H1 (cell line): Measurements from ENCODE around the gene CDH2. TPM values are rescaled to one million over a fixed set of nuclear protein-coding genes. Genes with fewer than 3 reads are reported as not detected.

Source experiments
- CTCF ChIA-PET: fragments of 300-600 bp; sonication (Branson Sonifier 250); formaldehyde crosslinking; loops from one replicate; lab custom pipeline; 2021; ENCODE audit not compliant: partially characterized antibody; lab: Charles Lee
- POLR2A ChIA-PET: fragments of 300-600 bp; sonication (Branson Sonifier 250); formaldehyde crosslinking; loops from one replicate; lab custom pipeline; 2021; ENCODE audit warnings: inconsistent platforms; ENCODE audit not compliant: partially characterized antibody; lab: Charles Lee
- DNase-seq, 2 experiments: peaks; one replicate each; pipeline versions ENCODE4 v3.0.0 to v3.0.0-alpha.2; 2010 to 2022; ENCODE audit warnings: low spot score in 2 of 2, low read depth in 1 of 2, mixed read lengths in 1 of 2
- FAIRE-seq: peaks from 2 replicates; lab custom pipeline; 2011; peaks lifted over from hg19 to GRCh38; lab: Jason Lieb, UNC
- H2AFZ ChIP-seq: 2 replicates; pipeline ENCODE4 v1.8.1; 2012; ENCODE audit warnings: low read length, inconsistent platforms
- H2AK5ac ChIP-seq: 2 replicates; pipeline ENCODE4 v1.6.1; 2013; ENCODE audit warnings: low read depth, low read length
- H2BK120ac ChIP-seq: replicated peaks from 2 replicates; pipeline ENCODE3; 2013; ENCODE audit warnings: low read depth, low read length, inconsistent platforms
- H2BK12ac ChIP-seq: 2 replicates; pipeline ENCODE4 v1.6.1; 2013; ENCODE audit warnings: low read depth, low read length
- H2BK15ac ChIP-seq: 2 replicates; pipeline ENCODE4 v1.6.1; 2013; ENCODE audit warnings: low read length
- H2BK20ac ChIP-seq: 2 replicates; pipeline ENCODE4 v1.6.1; 2013; ENCODE audit warnings: low read length
- H2BK5ac ChIP-seq: 2 replicates; pipeline ENCODE4 v1.6.1; 2013; ENCODE audit warnings: low read depth, low read length
- H3K14ac ChIP-seq: 2 replicates; pipeline ENCODE4 v1.6.1; 2013; ENCODE audit warnings: inconsistent platforms; ENCODE audit not compliant: insufficient read length
- H3K18ac ChIP-seq: 2 replicates; pipeline ENCODE4 v1.6.1; 2013; ENCODE audit warnings: low read length; ENCODE audit errors: extremely low read depth
- H3K23ac ChIP-seq: 2 replicates; pipeline ENCODE4 v1.6.1; 2013; ENCODE audit warnings: inconsistent platforms; ENCODE audit not compliant: insufficient read length
- H3K23me2 ChIP-seq: 2 replicates; pipeline ENCODE4 v1.6.1; 2013; ENCODE audit warnings: low read depth, low read length
- H3K27ac ChIP-seq: 2 replicates; pipeline ENCODE4 v1.6.1; 2011; ENCODE audit warnings: low read depth, low read length, inconsistent platforms
- H3K27me3 ChIP-seq, 4 experiments: replicated peaks in 1 of 4; 1 replicate in 1 of 4; 2 replicates in 3 of 4; pipeline versions ENCODE4 v1.6.1 to v1.8.1; 2011 to 2013; ENCODE audit warnings: low read length in 3 of 4, mild to moderate bottlenecking in 3 of 4, inconsistent platforms in 2 of 4, mixed read lengths in 2 of 4, moderate library complexity in 1 of 4; ENCODE audit not compliant: control insufficient read depth in 3 of 4, insufficient read depth in 3 of 4; ENCODE audit errors: extremely low read depth in 1 of 4
- H3K36me3 ChIP-seq, 4 experiments: 2 replicates each; pipeline versions ENCODE4 v1.6.1 to v1.8.1; 2011 to 2013; ENCODE audit warnings: mild to moderate bottlenecking in 4 of 4, low read length in 3 of 4, moderate library complexity in 2 of 4, control low read depth in 1 of 4, inconsistent platforms in 1 of 4; ENCODE audit not compliant: insufficient read depth in 4 of 4, control insufficient read depth in 2 of 4
- H3K4ac ChIP-seq: replicated peaks from 2 replicates; pipeline ENCODE3; 2013; ENCODE audit warnings: low read length, low read depth, mixed read lengths, inconsistent platforms; ENCODE audit not compliant: insufficient read length
- H3K4me1 ChIP-seq, 4 experiments: replicated peaks in 1 of 4; 1 replicate in 1 of 4; 2 replicates in 3 of 4; pipeline versions ENCODE4 v1.6.1 to v1.8.1; 2011 to 2013; ENCODE audit warnings: low read length in 3 of 4, inconsistent platforms in 2 of 4, mixed read lengths in 1 of 4; ENCODE audit not compliant: insufficient read depth in 4 of 4, control insufficient read depth in 3 of 4
- H3K4me2 ChIP-seq, 2 experiments: 2 replicates each; pipeline versions ENCODE4 v1.6.1 to v1.8.1; 2011 to 2013; ENCODE audit warnings: low read depth in 2 of 2, low read length in 2 of 2, control low read depth in 1 of 2, inconsistent platforms in 1 of 2, mild to moderate bottlenecking in 1 of 2; ENCODE audit not compliant: insufficient read depth in 1 of 2
- H3K4me3 ChIP-seq, 4 experiments: fragments of 200-600, 300-600 bp in 1 of 4; sonication (generic), shearing (Covaris generic), sonication (Bioruptor Twin) in 1 of 4; 2 replicates each; pipeline versions ENCODE4 v1.5.1 to v1.8.1; 2011 to 2016; ENCODE audit warnings: low read length in 4 of 4, low read depth in 3 of 4, control low read depth in 2 of 4, inconsistent platforms in 2 of 4, mild to moderate bottlenecking in 2 of 4, mixed read lengths in 1 of 4, moderate library complexity in 1 of 4; ENCODE audit not compliant: insufficient read depth in 2 of 4; ENCODE audit errors: extremely low read depth in 1 of 4
- H3K56ac ChIP-seq: replicated peaks from 2 replicates; pipeline ENCODE3; 2013; ENCODE audit warnings: low read depth, mild to moderate bottlenecking, mixed read lengths, low read length, inconsistent platforms; ENCODE audit not compliant: insufficient read length
- H3K79me1 ChIP-seq: 2 replicates; pipeline ENCODE4 v1.6.1; 2013; ENCODE audit warnings: low read depth, low read length, control low read depth
- H3K79me2 ChIP-seq, 2 experiments: 2 replicates each; pipeline versions ENCODE4 v1.6.1 to v1.8.1; 2012 to 2013; ENCODE audit warnings: low read length in 2 of 2, mild to moderate bottlenecking in 2 of 2, inconsistent platforms in 1 of 2; ENCODE audit not compliant: insufficient read depth in 2 of 2, control insufficient read depth in 1 of 2
- H3K9ac ChIP-seq, 4 experiments: replicated peaks in 1 of 4; 1 replicate in 1 of 4; 2 replicates in 3 of 4; pipeline versions ENCODE4 v1.6.1 to v1.8.1; 2011 to 2013; ENCODE audit warnings: low read depth in 3 of 4, low read length in 3 of 4, control low read depth in 2 of 4, mild to moderate bottlenecking in 2 of 4, moderate library complexity in 2 of 4, inconsistent platforms in 1 of 4; ENCODE audit errors: extremely low read depth in 1 of 4
- H3K9me3 ChIP-seq, 2 experiments: 2 replicates each; pipeline versions ENCODE4 v1.6.1 to v1.8.1; 2012 to 2013; ENCODE audit warnings: mild to moderate bottlenecking in 2 of 2, moderate library complexity in 2 of 2, control low read depth in 1 of 2, inconsistent platforms in 1 of 2, low read depth in 1 of 2, low read length in 1 of 2, mixed read lengths in 1 of 2; ENCODE audit not compliant: insufficient read depth in 2 of 2
- H4K20me1 ChIP-seq, 2 experiments: replicated peaks in 1 of 2; 2 replicates each; pipeline versions ENCODE3 to v1.8.1; 2011 to 2013; ENCODE audit warnings: inconsistent platforms in 2 of 2, low read length in 2 of 2, mild to moderate bottlenecking in 1 of 2; ENCODE audit not compliant: insufficient read depth in 2 of 2, control insufficient read depth in 1 of 2
- H4K5ac ChIP-seq: 2 replicates; pipeline ENCODE4 v1.6.1; 2013; ENCODE audit warnings: low read length, low read depth, mixed read lengths, inconsistent platforms; ENCODE audit not compliant: insufficient read length
- H4K8ac ChIP-seq: 2 replicates; pipeline ENCODE4 v1.8.0; 2013; ENCODE audit warnings: mild to moderate bottlenecking, moderate library complexity, low read length, inconsistent platforms; ENCODE audit not compliant: insufficient read depth; ENCODE audit errors: extremely low read depth
- H4K91ac ChIP-seq: replicated peaks from 2 replicates; pipeline ENCODE3; 2013; ENCODE audit warnings: low read length, mixed read lengths, inconsistent platforms; ENCODE audit not compliant: insufficient read length
- FOSL1 ChIP-seq: IDR thresholded peaks from 2 replicates; pipeline ENCODE4 v1.6.1; 2011; ENCODE audit warnings: mild to moderate bottlenecking, low read depth, low read length, moderate library complexity; ENCODE audit not compliant: insufficient read depth
- KDM5A ChIP-seq: fragments of 200-600 bp; IDR thresholded peaks from 2 replicates; pipeline ENCODE4 v1.7.1; 2012; ENCODE audit warnings: mild to moderate bottlenecking, low read length, inconsistent platforms, mixed read lengths
- POLR2A ChIP-seq, 2 experiments: IDR thresholded peaks; 1 replicate in 1 of 2; 2 replicates in 1 of 2; pipeline ENCODE4 v1.6.1; 2011; ENCODE audit warnings: low read depth in 2 of 2, low read length in 2 of 2, mild to moderate bottlenecking in 2 of 2; ENCODE audit errors: control extremely low read depth in 1 of 2
- POLR2AphosphoS5 ChIP-seq: IDR thresholded peaks from 2 replicates; pipeline ENCODE4 v1.6.1; 2011; ENCODE audit warnings: low read depth, low read length
- RFX5 ChIP-seq: IDR thresholded peaks from 2 replicates; pipeline ENCODE4 v1.6.1; 2011; ENCODE audit warnings: low read depth, low read length, improper control_type of control experiment, borderline replicate concordance
- RXRA ChIP-seq: IDR thresholded peaks from 2 replicates; pipeline ENCODE4 v1.6.1; 2011; ENCODE audit warnings: low read depth, mild to moderate bottlenecking, low read length, moderate library complexity; ENCODE audit not compliant: insufficient read depth
- SRF ChIP-seq: IDR thresholded peaks from 2 replicates; pipeline ENCODE4 v1.6.1; 2011; ENCODE audit warnings: mild to moderate bottlenecking, low read depth, low read length, moderate library complexity
- TCF12 ChIP-seq: IDR thresholded peaks from 2 replicates; pipeline ENCODE4 v1.6.1; 2011; ENCODE audit warnings: low read depth, mild to moderate bottlenecking, low read length
- YY1 ChIP-seq: IDR thresholded peaks from 2 replicates; pipeline ENCODE4 v1.6.1; 2011; ENCODE audit warnings: low read depth, mild to moderate bottlenecking, low read length
- ZNF274 ChIP-seq: IDR thresholded peaks from 2 replicates; pipeline ENCODE4 v1.7.0; 2012; ENCODE audit warnings: low read length, borderline replicate concordance; ENCODE audit errors: extremely low read depth
- WGBS, 2 experiments: shearing (Covaris generic) in 1 of 2; methylation state at CpG; one replicate each; pipeline versions ENCODE4 v1.1.6 to v1.1.7; 2013 to 2015; ENCODE audit warnings: low lambda C conversion rate in 2 of 2, mixed read lengths in 2 of 2, inconsistent platforms in 1 of 2, low coverage in 1 of 2, missing lambda C conversion rate in 1 of 2; ENCODE audit not compliant: insufficient replicate concordance in 2 of 2, insufficient coverage in 1 of 2, insufficient read length in 1 of 2; ENCODE audit errors: extremely low coverage in 1 of 2, missing lambda C conversion rate in 1 of 2; 5-methylcytosine and 5-hydroxymethylcytosine counted together
- polyA plus RNA-seq, 7 experiments: library from polyadenylated mRNA; depleted of rRNA in 3 of 7; stranded (reverse) in 5 of 7; unstranded in 2 of 7; fragments of >200 nt in 5 of 7; fragments of 200-250 nt in 2 of 7; gene quantifications; 1 replicate in 5 of 7; 2 replicates in 1 of 7; 4 replicates in 1 of 7; pipeline versions ENCODE4 v1.2.1 to v1.2.3, GENCODE V29; 2011 to 2013; ENCODE audit warnings: missing spikeins in 2 of 7, mixed read lengths in 2 of 7
- total RNA-seq: library from RNA; stranded (reverse); fragmentation: NEBNext Ultra II Directional; extraction: Animal tissue kit (Norgen Biotek cat#: 25700); gene quantifications from 2 replicates; pipeline ENCODE4 v1.2.1, GENCODE V29; 2021
- TF ChIP-seq, protein P1 (sequence below): IDR thresholded peaks from 2 replicates; pipeline ENCODE4 v1.6.1; 2011; ENCODE audit warnings: low read depth, mild to moderate bottlenecking, low read length; ENCODE audit not compliant: insufficient read depth
- TF ChIP-seq, protein P2 (sequence below), 3 experiments: IDR thresholded peaks; 1 replicate in 2 of 3; 2 replicates in 1 of 3; pipeline versions ENCODE4 v1.5.1 to v1.6.1; 2011; ENCODE audit warnings: low read length in 3 of 3, mild to moderate bottlenecking in 3 of 3, inconsistent platforms in 2 of 3, low read depth in 1 of 3, moderate library complexity in 1 of 3; ENCODE audit not compliant: insufficient read depth in 1 of 3; ENCODE audit errors: control extremely low read depth in 1 of 3

The CDH2 gene
- total and polyA plus RNA-seq, 2 of the 8 experiments (the other 6 are each of a cell fraction or from before 2014, with no cell fraction given) = 15.0 to 56.5 TPM

DNA sequence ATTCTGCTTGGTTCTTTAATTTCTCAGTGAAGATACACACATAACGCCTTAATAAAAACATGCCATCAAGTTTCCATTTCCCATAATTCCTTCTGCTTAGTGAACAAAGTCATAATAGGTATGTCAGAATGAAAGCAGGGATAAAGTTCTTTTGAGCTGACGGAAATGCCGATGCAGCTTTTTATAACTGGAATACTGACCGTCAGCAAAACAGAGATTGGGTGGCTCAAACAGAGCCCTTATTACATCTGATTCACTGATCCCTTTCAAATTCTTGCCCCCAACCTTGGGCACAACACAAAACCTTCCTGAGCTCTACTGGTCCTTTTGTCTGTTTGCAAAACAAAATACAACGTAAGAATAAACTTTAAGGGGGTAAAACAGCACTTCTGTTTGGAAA lies 140.4 kb downstream of the CDH2 start:
- CTCF ChIA-PET = interaction anchor here (0.7 kb wide), 1 partner anchor 9 kb away, joined by 3 read pairs; no protein-coding TSS in a partner anchor
- no peaks in the 10 kb centered on the region for H3K79me2 ChIP-seq
- TF ChIP-seq FOSL1 = no peak
- no peak for TF ChIP-seq POLR2AphosphoS5
- TF ChIP-seq RFX5 = no peak
- no peak for TF ChIP-seq KDM5A
- TF ChIP-seq, protein P1, sequence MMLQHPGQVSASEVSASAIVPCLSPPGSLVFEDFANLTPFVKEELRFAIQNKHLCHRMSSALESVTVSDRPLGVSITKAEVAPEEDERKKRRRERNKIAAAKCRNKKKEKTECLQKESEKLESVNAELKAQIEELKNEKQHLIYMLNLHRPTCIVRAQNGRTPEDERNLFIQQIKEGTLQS = no peak
- TF ChIP-seq POLR2A (IDR thresholded peaks at IDR 0.05; ENCODE audit: control extremely low read depth in 1 of 2, low read depth in 2 of 2, low read length in 2 of 2) = no peak
- TF ChIP-seq, protein P2, sequence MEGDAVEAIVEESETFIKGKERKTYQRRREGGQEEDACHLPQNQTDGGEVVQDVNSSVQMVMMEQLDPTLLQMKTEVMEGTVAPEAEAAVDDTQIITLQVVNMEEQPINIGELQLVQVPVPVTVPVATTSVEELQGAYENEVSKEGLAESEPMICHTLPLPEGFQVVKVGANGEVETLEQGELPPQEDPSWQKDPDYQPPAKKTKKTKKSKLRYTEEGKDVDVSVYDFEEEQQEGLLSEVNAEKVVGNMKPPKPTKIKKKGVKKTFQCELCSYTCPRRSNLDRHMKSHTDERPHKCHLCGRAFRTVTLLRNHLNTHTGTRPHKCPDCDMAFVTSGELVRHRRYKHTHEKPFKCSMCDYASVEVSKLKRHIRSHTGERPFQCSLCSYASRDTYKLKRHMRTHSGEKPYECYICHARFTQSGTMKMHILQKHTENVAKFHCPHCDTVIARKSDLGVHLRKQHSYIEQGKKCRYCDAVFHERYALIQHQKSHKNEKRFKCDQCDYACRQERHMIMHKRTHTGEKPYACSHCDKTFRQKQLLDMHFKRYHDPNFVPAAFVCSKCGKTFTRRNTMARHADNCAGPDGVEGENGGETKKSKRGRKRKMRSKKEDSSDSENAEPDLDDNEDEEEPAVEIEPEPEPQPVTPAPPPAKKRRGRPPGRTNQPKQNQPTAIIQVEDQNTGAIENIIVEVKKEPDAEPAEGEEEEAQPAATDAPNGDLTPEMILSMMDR (IDR thresholded peaks at IDR 0.05; ENCODE audit: control extremely low read depth in 1 of 3, insufficient read depth in 1 of 3, low read depth in 1 of 3, low read length in 3 of 3) = no peak
- TF ChIP-seq ZNF274 = no peak
- TF ChIP-seq RXRA = no peak
- no peak for TF ChIP-seq YY1
- no peak for TF ChIP-seq TCF12
- TF ChIP-seq SRF = no peak

More for the DNA sequence above, 140.4 kb downstream of the CDH2 start:
- Histone ChIP-seq H2AFZ (no peak overlapping the region), H3K56ac (no peak overlapping the region), H2BK5ac (no peak overlapping the region), H3K27me3 (no peaks in the 10 kb centered on the region), H3K79me1 (no peaks in the 10 kb centered on the region), H3K9me3 (no peaks in the 10 kb centered on the region), H4K8ac (no peak overlapping the region), H3K14ac (no peak overlapping the region), H3K36me3 (no peaks in the 10 kb centered on the region), H4K20me1 (no peaks in the 10 kb centered on the region), H3K4ac (no peak overlapping the region), H2BK120ac (no peak overlapping the region), H3K23me2 (no peaks in the 10 kb centered on the region; the same call in 1 of the 2 replicates), H2BK20ac (no peak overlapping the region), H4K91ac (no peak overlapping the region), H3K4me1 (no peaks in the 10 kb centered on the region; a peak in 1 of 7 replicates), H3K18ac (no peak overlapping the region), H3K4me3 (no peak overlapping the region), H4K5ac (no peak overlapping the region), H3K9ac (no peak overlapping the region), H3K27ac (no peak overlapping the region), H3K23ac (no peak overlapping the region), H2BK15ac (no peak overlapping the region), H3K4me2 (no peak overlapping the region), H2AK5ac (no peak overlapping the region), H2BK12ac (no peak overlapping the region)
- POLR2A ChIA-PET = interaction anchor here (1.8 kb wide), 1 partner anchor 9 kb away, joined by 4 read pairs; no protein-coding TSS in a partner anchor
- DNase-seq (no peak), FAIRE-seq (no peak)
- WGBS, 2 experiments = 63% methylated on average over 5 of the region's 5 CpGs; no CpG with 5 or more reads in 1 of the 2 experiments
